ENCODE results near the gene ELANE.
"Not testable (repeated sequence)": the region's sequence is repeated elsewhere in the genome, so short reads cannot be mapped to it uniquely, and the experiment has no call there.

ELANE gene

GRCh38 chr19:845707-846521 is 6.2 kb upstream of the ELANE start:
- Histone ChIP-seq H3K4me1 (ENCODE audit: control insufficient read depth, insufficient read depth, low read depth, low read length) (peaks cover 24% of the 10 kb centered on the region), H3K18ac (ENCODE audit: low read depth in 1 of 2, low read length in 2 of 2) (peak overlapping the region in 1 of 2 experiments; percentile 14), H2BK120ac (ENCODE audit: low read depth, low read length) (no peak overlapping the region), H4K91ac (ENCODE audit: low read length) (peak overlapping the region; percentile 21), H3K4me3 (ENCODE audit: insufficient read depth in 1 of 2, low read depth in 1 of 2, low read length in 2 of 2) (no peak overlapping the region), H3K36me3 (ENCODE audit: control insufficient read depth in 1 of 2, insufficient read depth in 2 of 2, low read depth in 1 of 2, low read length in 2 of 2) (peaks cover 0 to 6% of the 10 kb centered on the region in 2 experiments), H3K9me3 (ENCODE audit: control insufficient read depth, low read length) (no peaks in the 10 kb centered on the region), H3K4me2 (ENCODE audit: low read length, poor library complexity, severe bottlenecking) (no peak overlapping the region), H2BK12ac (ENCODE audit: low read length in 2 of 2) (no peak overlapping the region), H3K79me1 (replicated peaks; ENCODE audit: low read length, poor library complexity, severe bottlenecking) (no peaks in the 10 kb centered on the region), H2AK5ac (ENCODE audit: low read length, severe bottlenecking) (no peak overlapping the region), H3K27ac (ENCODE audit: low read length, poor library complexity, severe bottlenecking) (no peak overlapping the region), H3K4ac (ENCODE audit: low read depth in 1 of 2, low read length in 2 of 2) (no peak overlapping the region), H3K9ac (ENCODE audit: low read length) (no peak overlapping the region), H3K27me3 (ENCODE audit: control insufficient read depth in 1 of 2, insufficient read depth in 1 of 2, low read length in 2 of 2) (peaks cover 35 to 60% of the 10 kb centered on the region in 2 experiments), H2BK5ac (ENCODE audit: low read depth, low read length, poor library complexity, severe bottlenecking) (no peak overlapping the region), H3K14ac (ENCODE audit: low read length in 2 of 2) (no peak overlapping the region), H2AFZ (ENCODE audit: low read depth, low read length) (no peak overlapping the region), H4K8ac (ENCODE audit: low read length) (no peak overlapping the region), H2BK15ac (ENCODE audit: low read depth, poor library complexity, severe bottlenecking) (no peak overlapping the region), H3K23ac (ENCODE audit: low read length in 2 of 2) (no peak overlapping the region)
- DNase-seq, result no peak
- WGBS, result 78% methylated on average over 36 of the region's 37 CpGs

- Histone ChIP-seq H2BK12ac (ENCODE audit: low read length in 2 of 2) (no peak overlapping the region), H3K18ac (ENCODE audit: low read depth in 1 of 2, low read length in 2 of 2) (no peak overlapping the region), H3K9ac (ENCODE audit: low read length) (no peak overlapping the region), H2BK120ac (ENCODE audit: low read depth, low read length) (no peak overlapping the region), H3K36me3 (ENCODE audit: control insufficient read depth in 1 of 2, insufficient read depth in 2 of 2, low read depth in 1 of 2, low read length in 2 of 2) (peaks cover 0 to 5% of the 10 kb centered on the region in 2 experiments), H2BK5ac (ENCODE audit: low read depth, low read length, poor library complexity, severe bottlenecking) (no peak overlapping the region), H4K8ac (ENCODE audit: low read length) (no peak overlapping the region), H3K4me3 (ENCODE audit: insufficient read depth in 1 of 2, low read depth in 1 of 2, low read length in 2 of 2) (no peak overlapping the region), H3K27me3 (ENCODE audit: control insufficient read depth in 1 of 2, insufficient read depth in 1 of 2, low read length in 2 of 2) (peaks cover 25 to 45% of the 10 kb centered on the region in 2 experiments), H3K4me1 (ENCODE audit: control insufficient read depth, insufficient read depth, low read depth, low read length) (peaks cover 20% of the 10 kb centered on the region), H2BK15ac (ENCODE audit: low read depth, poor library complexity, severe bottlenecking) (no peak overlapping the region), H3K9me3 (ENCODE audit: control insufficient read depth, low read length) (no peaks in the 10 kb centered on the region), H3K79me1 (replicated peaks; ENCODE audit: low read length, poor library complexity, severe bottlenecking) (no peaks in the 10 kb centered on the region), H4K91ac (ENCODE audit: low read length) (no peak overlapping the region), H3K27ac (ENCODE audit: low read length, poor library complexity, severe bottlenecking) (no peak overlapping the region), H2AFZ (ENCODE audit: low read depth, low read length) (no peak overlapping the region), H3K4me2 (ENCODE audit: low read length, poor library complexity, severe bottlenecking) (no peak overlapping the region), H3K4ac (ENCODE audit: low read depth in 1 of 2, low read length in 2 of 2) (no peak overlapping the region), H2AK5ac (ENCODE audit: low read length, severe bottlenecking) (no peak overlapping the region), H3K14ac (ENCODE audit: low read length in 2 of 2) (no peak overlapping the region), H3K23ac (ENCODE audit: low read length in 2 of 2) (no peak overlapping the region)
- WGBS, result 71% methylated on average over 12 of the region's 12 CpGs
- DNase-seq, result no peak
Measured at GRCh38 chr19:848386-848921, 3.6 kb upstream of the ELANE start.

GRCh38 chr19:849195-849594 is 2.9 kb upstream of the ELANE start:
- 90% methylated on average over 8 of the region's 8 CpGs for WGBS

GRCh38 chr19:850221-850978 is 1.7 kb upstream of the ELANE start:
- H3K4me2 ChIP-seq (ENCODE audit: low read length, poor library complexity, severe bottlenecking), result no peak overlapping the region
- peak; percentile 91 for DNase-seq
- H2BK12ac ChIP-seq (ENCODE audit: low read length in 2 of 2), result peak overlapping the region; percentile 51 to 57
- WGBS, result 38% methylated on average over 26 of the region's 28 CpGs
- no peak overlapping the region for H3K27ac ChIP-seq (ENCODE audit: low read length, poor library complexity, severe bottlenecking)
- no peak overlapping the region for H3K14ac ChIP-seq (ENCODE audit: low read length in 2 of 2)
- H2BK15ac ChIP-seq (ENCODE audit: low read depth, poor library complexity, severe bottlenecking), result peak overlapping the region; percentile 73
- H3K18ac ChIP-seq (ENCODE audit: low read depth in 1 of 2, low read length in 2 of 2), result peak overlapping the region; percentile 69 to 72
- peak overlapping the region; percentile 57 for H4K91ac ChIP-seq (ENCODE audit: low read length)
- peaks cover 14 to 31% of the 10 kb centered on the region in 2 experiments for H3K27me3 ChIP-seq (ENCODE audit: control insufficient read depth in 1 of 2, insufficient read depth in 1 of 2, low read length in 2 of 2)
- peak overlapping the region in 1 of 2 experiments; percentile 52 for H3K4ac ChIP-seq (ENCODE audit: low read depth in 1 of 2, low read length in 2 of 2)
- no peak overlapping the region for H3K23ac ChIP-seq (ENCODE audit: low read length in 2 of 2)
- no peaks in the 10 kb centered on the region for H3K79me1 ChIP-seq (replicated peaks; ENCODE audit: low read length, poor library complexity, severe bottlenecking)
- H2BK5ac ChIP-seq (ENCODE audit: low read depth, low read length, poor library complexity, severe bottlenecking), result no peak overlapping the region
- H3K9ac ChIP-seq (ENCODE audit: low read length), result peak overlapping the region; percentile 77
- H4K8ac ChIP-seq (ENCODE audit: low read length), result peak overlapping the region; percentile 78
- peak overlapping the region in 1 of 2 experiments; percentile 61 for H3K4me3 ChIP-seq (ENCODE audit: insufficient read depth in 1 of 2, low read depth in 1 of 2, low read length in 2 of 2)
- peaks cover 12% of the 10 kb centered on the region for H3K4me1 ChIP-seq (ENCODE audit: control insufficient read depth, insufficient read depth, low read depth, low read length)
- no peaks in the 10 kb centered on the region for H3K9me3 ChIP-seq (ENCODE audit: control insufficient read depth, low read length)
- H2BK120ac ChIP-seq (ENCODE audit: low read depth, low read length), result no peak overlapping the region
- no peaks in the 10 kb centered on the region for H3K36me3 ChIP-seq (ENCODE audit: control insufficient read depth in 1 of 2, insufficient read depth in 2 of 2, low read depth in 1 of 2, low read length in 2 of 2)
- H2AK5ac ChIP-seq (ENCODE audit: low read length, severe bottlenecking), result no peak overlapping the region
- no peak overlapping the region for H2AFZ ChIP-seq (ENCODE audit: low read depth, low read length)

More at GRCh38 chr19:849195-849594, 2.9 kb upstream of the ELANE start:
- not testable (repeated sequence) for H4K91ac ChIP-seq (ENCODE audit: low read length); H3K27ac ChIP-seq (ENCODE audit: low read length, poor library complexity, severe bottlenecking); H2AK5ac ChIP-seq (ENCODE audit: low read length, severe bottlenecking); H2AFZ ChIP-seq (ENCODE audit: low read depth, low read length); H3K18ac ChIP-seq (ENCODE audit: low read depth in 1 of 2, low read length in 2 of 2); H3K4me3 ChIP-seq (ENCODE audit: insufficient read depth in 1 of 2, low read depth in 1 of 2, low read length in 2 of 2); H2BK15ac ChIP-seq (ENCODE audit: low read depth, poor library complexity, severe bottlenecking); H2BK12ac ChIP-seq (ENCODE audit: low read length in 2 of 2); H3K14ac ChIP-seq (ENCODE audit: low read length in 2 of 2); H3K36me3 ChIP-seq (ENCODE audit: control insufficient read depth in 1 of 2, insufficient read depth in 2 of 2, low read depth in 1 of 2, low read length in 2 of 2); DNase-seq; H3K79me1 ChIP-seq (replicated peaks; ENCODE audit: low read length, poor library complexity, severe bottlenecking); H3K23ac ChIP-seq (ENCODE audit: low read length in 2 of 2); H3K9ac ChIP-seq (ENCODE audit: low read length); H4K8ac ChIP-seq (ENCODE audit: low read length); H3K9me3 ChIP-seq (ENCODE audit: control insufficient read depth, low read length); H2BK5ac ChIP-seq (ENCODE audit: low read depth, low read length, poor library complexity, severe bottlenecking); H3K4ac ChIP-seq (ENCODE audit: low read depth in 1 of 2, low read length in 2 of 2); H3K4me2 ChIP-seq (ENCODE audit: low read length, poor library complexity, severe bottlenecking)
- Histone ChIP-seq H2BK120ac (ENCODE audit: low read depth, low read length) (peak overlapping the region; percentile 5), H3K27me3 (ENCODE audit: control insufficient read depth in 1 of 2, insufficient read depth in 1 of 2, low read length in 2 of 2) (peaks cover 20 to 40% of the 10 kb centered on the region in 2 experiments), H3K4me1 (ENCODE audit: control insufficient read depth, insufficient read depth, low read depth, low read length) (peaks cover 15% of the 10 kb centered on the region)

All from mesenchymal stem cell (in vitro differentiated cells and primary cell).